HCT116 (cell line): Measurements from ENCODE around the gene EIF4A3.

Source experiments
- CBX3 ChIP-seq: IDR thresholded peaks from 2 replicates; pipeline ENCODE4 v1.6.1; 2012; ENCODE audit warnings: low read depth
- EZH2 ChIP-seq: fragments of 200-600 bp; sonication (generic); IDR thresholded peaks from 2 replicates; pipeline ENCODE4 v1.6.1; 2017; ENCODE audit warnings: antibody characterized with exemption, mixed run types
- EZH2phosphoT487 ChIP-seq: fragments of 200-600 bp; IDR thresholded peaks from 2 replicates; pipeline ENCODE4 v1.6.1; 2018; ENCODE audit warnings: antibody characterized with exemption, borderline replicate concordance
- POLR2A ChIP-seq: IDR thresholded peaks from 2 replicates; pipeline ENCODE4 v1.7.0; 2011; ENCODE audit warnings: borderline replicate concordance; ENCODE audit not compliant: insufficient read depth, insufficient read length; ENCODE audit errors: extremely low read depth
- SRF ChIP-seq: IDR thresholded peaks from 2 replicates; pipeline ENCODE4 v1.6.1; 2012; ENCODE audit warnings: low read depth

- TF ChIP-seq POLR2A (no peak), EZH2 (no peak), SRF (no peak), CBX3 (no peak), EZH2phosphoT487 (no peak)
Observed at GRCh38 chr17:80190716-80191115, 43.8 kb upstream of the EIF4A3 start.
